Measurements from ENCODE around the gene CLNK. TPM values are rescaled to one million over a fixed set of nuclear protein-coding genes. Genes with fewer than 3 reads are reported as not detected.

CLNK gene
- polyA plus RNA-seq, 2 of the 4 experiments (the other 2 are of a cell fraction), result not detected

DNA sequence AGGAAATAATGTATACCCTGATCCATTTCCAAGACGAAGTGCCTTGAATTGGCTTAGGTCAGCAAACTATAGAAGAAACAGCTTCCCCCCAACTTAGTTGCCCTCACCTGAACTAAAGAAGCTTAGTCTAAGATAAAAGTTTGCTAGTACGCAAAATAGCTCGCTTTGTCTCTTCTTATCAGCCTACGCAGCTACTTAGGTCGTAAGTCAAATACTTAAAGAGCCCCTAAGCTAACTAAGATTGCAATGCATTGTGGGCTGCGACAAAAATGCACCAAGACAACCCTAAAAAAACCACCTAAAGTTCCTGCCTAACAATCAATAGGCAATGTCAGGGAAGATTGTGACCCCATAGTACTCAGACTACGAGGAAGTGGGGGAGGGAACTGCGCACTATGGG, 12.8 kb downstream of the CLNK start:
- TF ChIP-seq, protein P1, sequence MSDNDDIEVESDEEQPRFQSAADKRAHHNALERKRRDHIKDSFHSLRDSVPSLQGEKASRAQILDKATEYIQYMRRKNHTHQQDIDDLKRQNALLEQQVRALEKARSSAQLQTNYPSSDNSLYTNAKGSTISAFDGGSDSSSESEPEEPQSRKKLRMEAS (IDR thresholded peaks at IDR 0.05), result no peak
- no peak for TF ChIP-seq ZFP36 (IDR thresholded peaks at IDR 0.05; ENCODE audit: borderline replicate concordance, partially characterized antibody)
- no peak for TF ChIP-seq KDM1A (IDR thresholded peaks at IDR 0.05; ENCODE audit: low read depth)
- no peak for TF ChIP-seq HOXA7 (CRISPR knock-in tag; IDR thresholded peaks at IDR 0.05)
- TF ChIP-seq, protein P2, sequence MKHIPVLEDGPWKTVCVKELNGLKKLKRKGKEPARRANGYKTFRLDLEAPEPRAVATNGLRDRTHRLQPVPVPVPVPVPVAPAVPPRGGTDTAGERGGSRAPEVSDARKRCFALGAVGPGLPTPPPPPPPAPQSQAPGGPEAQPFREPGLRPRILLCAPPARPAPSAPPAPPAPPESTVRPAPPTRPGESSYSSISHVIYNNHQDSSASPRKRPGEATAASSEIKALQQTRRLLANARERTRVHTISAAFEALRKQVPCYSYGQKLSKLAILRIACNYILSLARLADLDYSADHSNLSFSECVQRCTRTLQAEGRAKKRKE (CRISPR knock-in tag; IDR thresholded peaks at IDR 0.05; ENCODE audit: low read depth), result no peak
- TF ChIP-seq BHLHE40 (IDR thresholded peaks at IDR 0.05; ENCODE audit: low read depth, low read length), result no peak
- no peak for TF ChIP-seq CBX8 (IDR thresholded peaks at IDR 0.05)
- TF ChIP-seq FOXS1 (CRISPR knock-in tag; IDR thresholded peaks at IDR 0.05), result no peak
- TF ChIP-seq POLR2AphosphoS2 (conservative IDR thresholded peaks at IDR 0.05; ENCODE audit: low read length), result no peak
- TF ChIP-seq ESRRA (IDR thresholded peaks at IDR 0.05; ENCODE audit: borderline replicate concordance, low read length), result no peak
- TF ChIP-seq CHD2 (IDR thresholded peaks at IDR 0.05; ENCODE audit: low read length, partially characterized antibody), result no peak
- TF ChIP-seq CHD4 (IDR thresholded peaks at IDR 0.05; ENCODE audit: borderline replicate concordance), result no peak
- TF ChIP-seq, protein P3, sequence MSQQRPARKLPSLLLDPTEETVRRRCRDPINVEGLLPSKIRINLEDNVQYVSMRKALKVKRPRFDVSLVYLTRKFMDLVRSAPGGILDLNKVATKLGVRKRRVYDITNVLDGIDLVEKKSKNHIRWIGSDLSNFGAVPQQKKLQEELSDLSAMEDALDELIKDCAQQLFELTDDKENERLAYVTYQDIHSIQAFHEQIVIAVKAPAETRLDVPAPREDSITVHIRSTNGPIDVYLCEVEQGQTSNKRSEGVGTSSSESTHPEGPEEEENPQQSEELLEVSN (IDR thresholded peaks at IDR 0.05; ENCODE audit: borderline replicate concordance, low read depth), result no peak
- no peak for TF ChIP-seq JUNB (IDR thresholded peaks at IDR 0.05)
- CTCF ChIA-PET, result no interaction called here
- no peaks in the 10 kb centered on the region for H3K9me3 ChIP-seq
- no peak overlapping the region for H3K4me2 ChIP-seq
- POLR2A ChIA-PET, result no interaction called here
- no peak for ATAC-seq
- H3K4me1 ChIP-seq, result no peaks in the 10 kb centered on the region
- WGBS (ENCODE audit: missing lambda C conversion rate), result 22% methylated on average over 8 of the region's 8 CpGs
- DNase-seq (ENCODE audit: low read depth in 1 of 2, low spot score in 1 of 2), result no peak
- no peak for FAIRE-seq
- H3K27ac ChIP-seq, result no peak overlapping the region
- H3K4me3 ChIP-seq, result no peak overlapping the region

DNA sequence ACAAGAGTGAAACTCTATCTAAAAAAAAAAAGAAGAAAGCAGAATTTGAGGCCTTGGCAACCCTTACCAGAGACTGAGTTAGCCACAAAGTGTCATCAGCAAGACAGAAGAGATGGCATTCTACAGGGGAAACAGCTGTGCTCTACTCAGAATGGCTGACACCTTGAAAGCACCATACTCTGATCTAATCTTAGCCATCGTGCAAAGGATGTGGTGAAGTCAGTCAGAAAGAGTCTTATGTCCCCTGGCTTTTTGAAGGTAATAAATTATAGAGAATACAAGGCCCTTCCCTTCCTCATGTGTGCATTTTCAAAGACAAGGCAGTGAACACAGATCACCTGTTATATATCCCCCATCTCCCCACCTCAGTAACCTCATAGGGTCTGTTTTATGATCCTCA, 13.2 kb downstream of the CLNK start:
- TF ChIP-seq MYC (IDR thresholded peaks at IDR 0.05; ENCODE audit: borderline replicate concordance, low read length), result no peak
- no peak for TF ChIP-seq EP300 (IDR thresholded peaks at IDR 0.05)
- no peak for TF ChIP-seq MAFK (IDR thresholded peaks at IDR 0.05; ENCODE audit: partially characterized antibody)
- TF ChIP-seq KDM1A (IDR thresholded peaks at IDR 0.05; ENCODE audit: low read depth), result no peak
- no peak for TF ChIP-seq KDM5A (IDR thresholded peaks at IDR 0.05)
- TF ChIP-seq TP53 (CRISPR knock-in tag; IDR thresholded peaks at IDR 0.05), result no peak
- no peak for TF ChIP-seq RAD21 (conservative IDR thresholded peaks at IDR 0.05 in 1 of 2, IDR thresholded peaks at IDR 0.05 in 1 of 2)
- TF ChIP-seq, protein P2 (CRISPR knock-in tag; IDR thresholded peaks at IDR 0.05; ENCODE audit: low read depth), result no peak
- no peak for TF ChIP-seq EHMT2 (IDR thresholded peaks at IDR 0.05; ENCODE audit: low read depth)
- no peak for TF ChIP-seq FOSL2 (IDR thresholded peaks at IDR 0.05)
- TF ChIP-seq FOSL2 (CRISPR knock-in tag; IDR thresholded peaks at IDR 0.05), result no peak
- TF ChIP-seq RCOR1 (IDR thresholded peaks at IDR 0.05; ENCODE audit: low read depth, low read length), result no peak
- no peak for TF ChIP-seq POLR2AphosphoS2 (conservative IDR thresholded peaks at IDR 0.05; ENCODE audit: low read length)
- TF ChIP-seq, protein P4, sequence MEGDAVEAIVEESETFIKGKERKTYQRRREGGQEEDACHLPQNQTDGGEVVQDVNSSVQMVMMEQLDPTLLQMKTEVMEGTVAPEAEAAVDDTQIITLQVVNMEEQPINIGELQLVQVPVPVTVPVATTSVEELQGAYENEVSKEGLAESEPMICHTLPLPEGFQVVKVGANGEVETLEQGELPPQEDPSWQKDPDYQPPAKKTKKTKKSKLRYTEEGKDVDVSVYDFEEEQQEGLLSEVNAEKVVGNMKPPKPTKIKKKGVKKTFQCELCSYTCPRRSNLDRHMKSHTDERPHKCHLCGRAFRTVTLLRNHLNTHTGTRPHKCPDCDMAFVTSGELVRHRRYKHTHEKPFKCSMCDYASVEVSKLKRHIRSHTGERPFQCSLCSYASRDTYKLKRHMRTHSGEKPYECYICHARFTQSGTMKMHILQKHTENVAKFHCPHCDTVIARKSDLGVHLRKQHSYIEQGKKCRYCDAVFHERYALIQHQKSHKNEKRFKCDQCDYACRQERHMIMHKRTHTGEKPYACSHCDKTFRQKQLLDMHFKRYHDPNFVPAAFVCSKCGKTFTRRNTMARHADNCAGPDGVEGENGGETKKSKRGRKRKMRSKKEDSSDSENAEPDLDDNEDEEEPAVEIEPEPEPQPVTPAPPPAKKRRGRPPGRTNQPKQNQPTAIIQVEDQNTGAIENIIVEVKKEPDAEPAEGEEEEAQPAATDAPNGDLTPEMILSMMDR (IDR thresholded peaks at IDR 0.05), result no peak
- no peak for TF ChIP-seq NR3C1 (IDR thresholded peaks at IDR 0.05)
- TF ChIP-seq SREBF2 (IDR thresholded peaks at IDR 0.05), result no peak
- TF ChIP-seq, protein P1 (IDR thresholded peaks at IDR 0.05), result no peak
- no peak for TF ChIP-seq CEBPB (IDR thresholded peaks at IDR 0.05)
- TF ChIP-seq JUN (IDR thresholded peaks at IDR 0.05), result no peak
- FAIRE-seq (no peak), DNase-seq (ENCODE audit: low read depth in 1 of 2, low spot score in 1 of 2) (no peak), ATAC-seq (no peak)
- POLR2A ChIA-PET, result no interaction called here
- H3K4me1 ChIP-seq, result no peaks in the 10 kb centered on the region
- H3K4me3 ChIP-seq, result no peak overlapping the region
- H3K4me2 ChIP-seq, result no peak overlapping the region
- H3K9me3 ChIP-seq, result no peaks in the 10 kb centered on the region
- CTCF ChIA-PET, result no interaction called here
- H3K27ac ChIP-seq, result no peak overlapping the region
- 8% methylated on average over 1 of the region's 1 CpG for WGBS (ENCODE audit: missing lambda C conversion rate)
